WERI-Rb-1 (cell line): ENCODE measurements around the gene PDLIM1.
A peak's percentile ranks its signal among the peaks of the same experiment; 100 is the strongest.
"Not testable (repeated sequence)": the region's sequence is repeated elsewhere in the genome, so short reads cannot be mapped to it uniquely, and the experiment has no call there.

Experiments used
- DNase-seq: peaks from one replicate; pipeline ENCODE4 v3.0.0-alpha.2; 2020
- H3K27ac ChIP-seq: fragments of 250-450 bp; sonication (Bioruptor Pico); 2 replicates; pipeline ENCODE4 v1.5.1; 2020; ENCODE audit warnings: mild to moderate bottlenecking, moderate library complexity
- H3K27me3 ChIP-seq: fragments of 250-450 bp; sonication (Bioruptor Pico); 2 replicates; pipeline ENCODE4 v1.5.1; 2021; ENCODE audit warnings: mild to moderate bottlenecking, low read depth, moderate library complexity; ENCODE audit not compliant: insufficient read depth, severe bottlenecking
- H3K36me3 ChIP-seq: fragments of 250-450 bp; sonication (Bioruptor Pico); 2 replicates; pipeline ENCODE4 v1.5.1; 2020; ENCODE audit warnings: mild to moderate bottlenecking, moderate library complexity
- H3K4me3 ChIP-seq: 2 replicates; pipeline ENCODE4 v1.5.1; 2011; ENCODE audit warnings: low read depth, mild to moderate bottlenecking, control low read depth, low read length
- H3K9me3 ChIP-seq: fragments of 250-450 bp; sonication (Bioruptor Pico); 2 replicates; pipeline ENCODE4 v1.5.1; 2021; ENCODE audit warnings: mild to moderate bottlenecking, moderate library complexity; ENCODE audit not compliant: severe bottlenecking
- CTCF ChIP-seq: IDR thresholded peaks from 2 replicates; pipeline ENCODE4 v1.5.1; 2011; ENCODE audit warnings: low read depth, mild to moderate bottlenecking, control low read depth, inconsistent platforms, low read length

The PDLIM1 gene

DNA sequence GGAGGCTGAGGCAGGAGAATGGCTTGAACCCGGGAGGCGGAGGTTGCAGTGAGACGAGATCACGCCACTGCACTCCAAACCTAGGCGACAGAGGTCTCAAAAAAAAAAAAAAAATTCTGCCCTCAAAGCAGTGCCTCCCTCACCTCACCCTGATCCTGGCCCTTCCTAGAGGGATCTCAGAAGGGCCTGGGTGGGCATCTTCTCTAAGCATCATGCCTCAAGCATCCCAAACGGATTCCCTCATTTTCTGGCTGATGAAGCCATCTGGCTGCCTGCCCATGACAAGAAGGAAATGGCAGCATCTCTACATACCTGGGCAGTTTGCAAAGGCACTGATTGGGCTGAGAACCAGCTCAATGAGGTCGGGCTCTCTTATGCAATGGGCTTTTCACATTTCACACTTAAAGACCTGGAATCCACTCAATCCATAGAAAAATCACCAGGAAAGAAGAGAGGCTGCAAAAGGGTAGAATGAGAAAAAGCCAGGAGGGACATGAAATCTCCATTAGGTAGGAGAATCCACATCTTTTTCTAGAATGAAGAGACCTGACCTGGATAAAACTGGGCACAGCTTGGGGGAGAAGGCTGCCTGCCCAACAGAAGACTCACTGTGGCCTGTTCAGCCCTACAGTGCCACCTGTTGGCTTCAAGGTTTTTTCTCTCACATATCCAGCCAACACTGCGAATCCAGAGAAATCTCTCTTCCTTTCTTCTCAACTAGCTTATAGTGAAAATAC is 48.1 kb downstream of the PDLIM1 start:
- H3K9me3 ChIP-seq = no peaks in the 10 kb centered on the region
- H3K27me3 ChIP-seq = no peaks in the 10 kb centered on the region
- peaks cover 79% of the 10 kb centered on the region for H3K36me3 ChIP-seq
- no peak overlapping the region for H3K4me3 ChIP-seq
- peak; percentile 43 for DNase-seq
- peak; percentile 78 for TF ChIP-seq CTCF
- H3K27ac ChIP-seq = no peak overlapping the region

GRCh38 chr10:95241533-95241932 is 49.3 kb downstream of the PDLIM1 start:
- Histone ChIP-seq H3K27me3 (no peaks in the 10 kb centered on the region), H3K36me3 (peaks cover 80% of the 10 kb centered on the region), H3K4me3 (no peak overlapping the region), H3K9me3 (no peaks in the 10 kb centered on the region), H3K27ac (no peak overlapping the region)
- no peak for TF ChIP-seq CTCF
- DNase-seq = no peak

- Histone ChIP-seq H3K36me3 (peaks cover 79% of the 10 kb centered on the region), H3K27ac (no peak overlapping the region), H3K9me3 (no peaks in the 10 kb centered on the region), H3K4me3 (no peak overlapping the region), H3K27me3 (no peaks in the 10 kb centered on the region)
- TF ChIP-seq CTCF = no peak
- DNase-seq = no peak
Observed at GRCh38 chr10:95240811-95241210, 50.0 kb downstream of the PDLIM1 start.

DNA sequence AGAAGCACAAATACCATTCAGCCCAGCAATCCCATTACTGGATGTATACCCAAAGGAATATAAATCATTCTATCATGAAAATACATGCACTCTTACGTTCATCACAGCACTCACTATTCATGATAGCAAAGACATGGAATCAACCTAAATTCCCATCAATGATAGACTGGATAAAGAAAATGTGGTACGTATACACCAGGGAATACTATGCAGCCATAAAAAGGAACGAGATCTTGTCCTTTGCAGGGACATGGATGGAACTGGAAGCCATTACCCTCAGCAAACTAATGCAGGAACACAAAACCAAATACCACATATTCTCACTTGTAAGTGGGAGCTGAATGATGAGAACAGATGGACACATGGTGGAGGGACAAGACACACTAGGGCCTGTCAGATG is 50.7 kb downstream of the PDLIM1 start:
- H3K27ac ChIP-seq, H3K27me3 ChIP-seq, DNase-seq, H3K4me3 ChIP-seq, H3K9me3 ChIP-seq: not testable (repeated sequence)
- H3K36me3 ChIP-seq = peaks cover 75% of the 10 kb centered on the region

GRCh38 chr10:95237376-95238170 is 53.2 kb downstream of the PDLIM1 start:
- no peak for DNase-seq
- Histone ChIP-seq H3K36me3 (peaks cover 72% of the 10 kb centered on the region), H3K27ac (no peak overlapping the region), H3K4me3 (no peak overlapping the region), H3K9me3 (no peaks in the 10 kb centered on the region), H3K27me3 (no peaks in the 10 kb centered on the region)
- no peak for TF ChIP-seq CTCF

DNA sequence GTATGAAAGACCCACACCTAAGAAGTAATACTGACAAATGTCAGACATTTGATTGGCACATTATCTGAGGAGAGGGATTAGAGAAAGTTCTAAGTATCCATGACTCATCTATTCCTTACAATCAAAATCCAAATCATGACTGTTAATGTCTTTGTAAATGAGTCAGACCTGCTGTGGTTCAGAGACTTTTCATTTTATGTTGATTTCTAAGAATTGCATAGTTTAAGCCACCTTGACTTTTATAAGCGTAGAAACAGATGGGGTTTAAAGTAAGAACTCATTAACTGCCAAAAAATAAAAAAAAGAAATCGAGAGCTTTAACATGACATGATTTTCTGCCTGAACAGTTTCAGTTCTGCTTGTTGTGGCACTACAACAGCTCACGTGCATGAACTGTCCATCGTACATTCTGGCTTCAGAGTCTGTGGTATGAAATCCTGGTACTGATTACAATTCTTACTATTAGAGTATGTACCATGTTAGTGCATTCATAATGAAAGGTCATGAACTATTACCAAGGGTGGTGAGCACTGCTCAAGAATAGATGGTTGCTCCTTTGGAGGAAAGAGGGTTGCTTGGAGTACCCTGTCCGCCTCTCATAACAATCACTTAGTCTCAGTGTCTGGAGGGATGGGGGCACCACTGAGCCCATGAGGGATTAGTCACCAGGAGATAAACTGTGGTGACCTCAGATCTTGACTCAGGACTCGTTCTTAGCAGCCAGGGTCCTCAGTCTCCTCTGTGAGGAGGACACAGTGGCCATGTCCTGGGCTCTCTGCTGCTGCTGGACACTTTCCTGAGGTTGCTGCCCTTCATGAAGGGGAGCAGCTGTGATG is 54.5 kb downstream of the PDLIM1 start:
- no peak for DNase-seq
- H3K27ac ChIP-seq = no peak overlapping the region
- no peaks in the 10 kb centered on the region for H3K27me3 ChIP-seq
- no peaks in the 10 kb centered on the region for H3K9me3 ChIP-seq
- no peak overlapping the region for H3K4me3 ChIP-seq
- H3K36me3 ChIP-seq = peaks cover 63% of the 10 kb centered on the region
- TF ChIP-seq CTCF = no peak
